AG10803 (cell line): ENCODE measurements around the gene ARHGAP32.

Experiments used
- DNase-seq: peaks from one replicate; pipeline ENCODE4 v3.0.0; 2010; ENCODE audit warnings: low read depth
- H3K4me3 ChIP-seq: 2 replicates; pipeline ENCODE4 v1.5.1; 2011; ENCODE audit warnings: mild to moderate bottlenecking, low read length, control low read depth
- TF ChIP-seq, protein P1 (sequence below): conservative IDR thresholded peaks from 2 replicates; pipeline ENCODE4 v1.5.1; 2011; ENCODE audit warnings: mild to moderate bottlenecking, low read length, control low read depth, inconsistent platforms

The ARHGAP32 gene

DNA sequence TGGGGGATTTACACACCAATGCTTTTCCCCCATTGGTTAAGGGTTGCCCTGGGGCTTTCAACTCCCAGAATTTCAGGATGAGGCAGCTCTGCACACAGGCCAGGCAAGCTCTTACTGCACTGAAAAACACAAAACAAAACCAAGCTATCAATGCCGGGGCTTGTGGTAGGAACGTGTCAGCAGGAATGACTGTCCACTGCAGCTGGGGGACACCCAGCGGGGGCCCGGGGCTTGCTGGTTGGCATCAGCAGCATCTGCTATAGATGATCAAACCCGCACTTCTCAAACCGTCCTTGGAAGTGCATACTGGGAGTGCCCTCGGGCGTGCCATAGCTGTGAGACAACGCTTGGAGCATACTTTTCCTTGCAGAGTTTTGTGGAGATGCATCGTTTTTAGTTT lies 257.2 kb downstream of the ARHGAP32 start:
- H3K4me3 ChIP-seq = no peak overlapping the region
- DNase-seq = no peak
- TF ChIP-seq, protein P1, sequence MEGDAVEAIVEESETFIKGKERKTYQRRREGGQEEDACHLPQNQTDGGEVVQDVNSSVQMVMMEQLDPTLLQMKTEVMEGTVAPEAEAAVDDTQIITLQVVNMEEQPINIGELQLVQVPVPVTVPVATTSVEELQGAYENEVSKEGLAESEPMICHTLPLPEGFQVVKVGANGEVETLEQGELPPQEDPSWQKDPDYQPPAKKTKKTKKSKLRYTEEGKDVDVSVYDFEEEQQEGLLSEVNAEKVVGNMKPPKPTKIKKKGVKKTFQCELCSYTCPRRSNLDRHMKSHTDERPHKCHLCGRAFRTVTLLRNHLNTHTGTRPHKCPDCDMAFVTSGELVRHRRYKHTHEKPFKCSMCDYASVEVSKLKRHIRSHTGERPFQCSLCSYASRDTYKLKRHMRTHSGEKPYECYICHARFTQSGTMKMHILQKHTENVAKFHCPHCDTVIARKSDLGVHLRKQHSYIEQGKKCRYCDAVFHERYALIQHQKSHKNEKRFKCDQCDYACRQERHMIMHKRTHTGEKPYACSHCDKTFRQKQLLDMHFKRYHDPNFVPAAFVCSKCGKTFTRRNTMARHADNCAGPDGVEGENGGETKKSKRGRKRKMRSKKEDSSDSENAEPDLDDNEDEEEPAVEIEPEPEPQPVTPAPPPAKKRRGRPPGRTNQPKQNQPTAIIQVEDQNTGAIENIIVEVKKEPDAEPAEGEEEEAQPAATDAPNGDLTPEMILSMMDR = no peak

- DNase-seq = no peak
- TF ChIP-seq, protein P1 = no peak
- H3K4me3 ChIP-seq = no peak overlapping the region
Measured at GRCh38 chr11:128934351-128934750, 257.8 kb downstream of the ARHGAP32 start.

GRCh38 chr11:128933481-128934178 lies 258.5 kb downstream of the ARHGAP32 start:
- no peak overlapping the region for H3K4me3 ChIP-seq
- DNase-seq = no peak
- TF ChIP-seq, protein P1 = no peak

DNA sequence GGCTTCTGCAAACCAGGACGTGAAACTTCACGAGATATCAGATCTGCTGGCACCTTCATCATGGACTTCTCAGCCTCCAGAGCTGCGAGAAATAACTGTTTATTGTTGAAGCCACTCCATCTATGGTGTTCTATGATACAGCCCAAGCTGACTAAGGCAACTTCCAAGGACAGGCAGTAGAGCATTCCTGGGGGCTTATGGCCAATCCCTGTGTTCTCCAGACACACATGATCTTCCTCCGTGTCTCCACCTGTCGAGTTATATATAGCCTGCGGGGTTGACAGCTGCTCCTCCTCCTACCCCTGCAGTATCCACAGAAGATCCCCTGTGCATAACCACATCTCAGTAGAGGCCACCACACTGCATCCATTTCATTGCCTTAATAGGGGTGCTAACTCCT lies 260.5 kb downstream of the ARHGAP32 start:
- no peak for DNase-seq
- no peak overlapping the region for H3K4me3 ChIP-seq
- TF ChIP-seq, protein P1 = no peak

- H3K4me3 ChIP-seq = no peak overlapping the region
- TF ChIP-seq, protein P1 = no peak
- DNase-seq = no peak
Measured at GRCh38 chr11:128931066-128931465, 261.1 kb downstream of the ARHGAP32 start.

- H3K4me3 ChIP-seq = no peak overlapping the region
- DNase-seq = peak; percentile 4
- TF ChIP-seq, protein P1 = no peak
Measured at GRCh38 chr11:128929991-128930390, 262.1 kb downstream of the ARHGAP32 start.

GRCh38 chr11:128929468-128929867 lies 262.7 kb downstream of the ARHGAP32 start:
- DNase-seq = no peak
- no peak overlapping the region for H3K4me3 ChIP-seq
- TF ChIP-seq, protein P1 = no peak
